ENCODE data around the gene SSBP2.
A peak's percentile ranks its signal among the peaks of the same experiment; 100 is the strongest.

SSBP2 gene

GRCh38 chr5:81749192-81749560 is 1.7 kb downstream of the SSBP2 start:
- no peak for TF ChIP-seq CTCF (IDR thresholded peaks at IDR 0.05; ENCODE audit: low read depth, low read length, missing control alignments)
- no peak for DNase-seq (ENCODE audit: low read depth)
- H3K4me3 ChIP-seq (ENCODE audit: low read depth, low read length) = peak overlapping the region; percentile 93

GRCh38 chr5:81748556-81748955 is 2.3 kb downstream of the SSBP2 start:
- DNase-seq (ENCODE audit: low read depth) = no peak
- peak overlapping the region; percentile 7; the same call in 1 of the 2 replicates for H3K4me3 ChIP-seq (ENCODE audit: low read depth, low read length)
- no peak for TF ChIP-seq CTCF (IDR thresholded peaks at IDR 0.05; ENCODE audit: low read depth, low read length, missing control alignments)

- no peak for TF ChIP-seq CTCF (IDR thresholded peaks at IDR 0.05; ENCODE audit: low read depth, low read length, missing control alignments)
- no peak for DNase-seq (ENCODE audit: low read depth)
- no peak overlapping the region for H3K4me3 ChIP-seq (ENCODE audit: low read depth, low read length)
Observed at GRCh38 chr5:81747030-81747429, 3.9 kb downstream of the SSBP2 start.

- no peak for TF ChIP-seq CTCF (IDR thresholded peaks at IDR 0.05; ENCODE audit: low read depth, low read length, missing control alignments)
- DNase-seq (ENCODE audit: low read depth) = no peak
- no peak overlapping the region for H3K4me3 ChIP-seq (ENCODE audit: low read depth, low read length)
Observed at GRCh38 chr5:81740758-81741157, 10.1 kb downstream of the SSBP2 start.

- no peak for DNase-seq (ENCODE audit: low read depth)
- TF ChIP-seq CTCF (IDR thresholded peaks at IDR 0.05; ENCODE audit: low read depth, low read length, missing control alignments) = no peak
- H3K4me3 ChIP-seq (ENCODE audit: low read depth, low read length) = no peak overlapping the region
Observed at GRCh38 chr5:81739291-81739690, 11.6 kb downstream of the SSBP2 start.

GRCh38 chr5:81729276-81729675 is 21.6 kb downstream of the SSBP2 start:
- DNase-seq (ENCODE audit: low read depth) = no peak
- no peak overlapping the region for H3K4me3 ChIP-seq (ENCODE audit: low read depth, low read length)
- no peak for TF ChIP-seq CTCF (IDR thresholded peaks at IDR 0.05; ENCODE audit: low read depth, low read length, missing control alignments)

- H3K4me3 ChIP-seq (ENCODE audit: low read depth, low read length) = no peak overlapping the region
- DNase-seq (ENCODE audit: low read depth) = no peak
- no peak for TF ChIP-seq CTCF (IDR thresholded peaks at IDR 0.05; ENCODE audit: low read depth, low read length, missing control alignments)
Observed at GRCh38 chr5:81728301-81728700, 22.6 kb downstream of the SSBP2 start.

All from GM12864 (cell line).